HepG2 (cell line): Measurements from ENCODE around the gene NR2C1. TPM values are rescaled to one million over a fixed set of nuclear protein-coding genes. Genes with fewer than 3 reads are reported as not detected.

Experiments used
- ATAC-seq: fragments of 200-7000 bp; cut with Tn5 transposase; 3 replicates; pipeline ENCODE4 v1.9.1; 2020; ENCODE audit warnings: mild to moderate bottlenecking, moderate library complexity
- BruUV-seq: library from RNA; stranded (reverse); fragments of 400-500 nt; replicated peaks from 2 replicates; lab custom pipeline; 2021; lab: Mats Ljungman, UMichigan
- CTCF ChIA-PET: fragments of 300-600 bp; formaldehyde crosslinking; extraction: SDS; loops from one replicate; lab custom pipeline; 2021; ENCODE audit warnings: low total read pairs, inconsistent platforms, low intra/inter-chr PET ratio; lab: Yijun Ruan, JAX
- POLR2A ChIA-PET: fragments of 350-600 bp; sonication (Branson Sonifier 250); formaldehyde crosslinking; loops from one replicate; lab custom pipeline; 2020; ENCODE audit warnings: antibody characterized with exemption, inconsistent platforms; lab: Yijun Ruan, JAX
- DNase-seq: peaks from one replicate; pipeline ENCODE4 v3.0.0-alpha.2; 2015; ENCODE audit warnings: low spot score
- FAIRE-seq: peaks from 3 replicates; lab custom pipeline; 2011; peaks lifted over from hg19 to GRCh38; lab: Jason Lieb, UNC
- H2AFZ ChIP-seq: one replicate; pipeline ENCODE4 v1.6.1; 2011; ENCODE audit warnings: low read length, inconsistent platforms
- H3K27ac ChIP-seq: fragments of 300-600 bp; 3 replicates; pipeline ENCODE4 v1.8.0; 2011; ENCODE audit warnings: mixed run types, mild to moderate bottlenecking, mixed read lengths, low read length, inconsistent platforms; ENCODE audit not compliant: insufficient read depth; ENCODE audit errors: extremely low read length
- H3K27me3 ChIP-seq, 2 experiments: fragments of 200-600 bp in 1 of 2; 2 replicates in 1 of 2; 3 replicates in 1 of 2; pipeline versions ENCODE4 v1.6.0 to v1.8.0; 2011; ENCODE audit warnings: low read length in 2 of 2, mild to moderate bottlenecking in 2 of 2, moderate library complexity in 2 of 2, inconsistent platforms in 1 of 2; ENCODE audit not compliant: insufficient read depth in 2 of 2, control insufficient read depth in 1 of 2
- H3K36me3 ChIP-seq, 2 experiments: fragments of 200-600 bp in 1 of 2; replicated peaks in 1 of 2; 2 replicates in 1 of 2; 3 replicates in 1 of 2; pipeline versions ENCODE4 v1.5.1 to v1.8.0; 2011; ENCODE audit warnings: low read length in 2 of 2, inconsistent platforms in 1 of 2; ENCODE audit not compliant: insufficient read depth in 2 of 2, control insufficient read depth in 1 of 2
- H3K4me1 ChIP-seq: 2 replicates; pipeline ENCODE4 v1.5.1; 2012; ENCODE audit warnings: low read length, inconsistent platforms; ENCODE audit not compliant: insufficient read depth
- H3K4me2 ChIP-seq: 2 replicates; pipeline ENCODE4 v1.6.0; 2011; ENCODE audit warnings: low read depth, low read length, inconsistent platforms
- H3K4me3 ChIP-seq, 3 experiments: fragments of 200-600 bp in 1 of 3; sonication (generic), shearing (Covaris generic) in 1 of 3; replicated peaks in 1 of 3; 2 replicates each; pipeline ENCODE4 v1.5.1; 2011 to 2016; ENCODE audit warnings: low read length in 3 of 3, inconsistent platforms in 2 of 3, low read depth in 2 of 3, mild to moderate bottlenecking in 2 of 3, control low read depth in 1 of 3, mixed read lengths in 1 of 3; ENCODE audit not compliant: insufficient read depth in 1 of 3
- H3K79me2 ChIP-seq: one replicate; pipeline ENCODE4 v1.6.1; 2011; ENCODE audit warnings: low read length, inconsistent platforms; ENCODE audit not compliant: insufficient read depth
- H3K9ac ChIP-seq: 2 replicates; pipeline ENCODE4 v1.6.0; 2011; ENCODE audit warnings: mild to moderate bottlenecking, low read depth, low read length, inconsistent platforms; ENCODE audit not compliant: insufficient read depth
- H3K9me3 ChIP-seq: 2 replicates; pipeline ENCODE4 v1.5.1; 2012; ENCODE audit warnings: mild to moderate bottlenecking, low read length
- H4K20me1 ChIP-seq: 2 replicates; pipeline ENCODE4 v1.6.0; 2011; ENCODE audit warnings: inconsistent platforms, mild to moderate bottlenecking, low read length, moderate library complexity; ENCODE audit not compliant: insufficient read depth
- AGO1 ChIP-seq: fragments of 200-400 bp; formaldehyde crosslinking; IDR thresholded peaks from 2 replicates; pipeline ENCODE4 v1.6.1; 2017; ENCODE audit warnings: mild to moderate bottlenecking, low read depth, low read length, moderate library complexity; ENCODE audit not compliant: poor library complexity, severe bottlenecking
- FOXJ3 ChIP-seq: sonication (generic); formaldehyde crosslinking; IDR thresholded peaks from 2 replicates; pipeline ENCODE4 v1.4.0; 2020; ENCODE audit warnings: missing genetic modification reagents, mild to moderate bottlenecking, borderline replicate concordance
- HOXA7 ChIP-seq: sonication (generic); formaldehyde crosslinking; IDR thresholded peaks from 2 replicates; pipeline ENCODE4 v1.8.1; 2022; ENCODE audit warnings: mild to moderate bottlenecking, missing genetic modification reagents, moderate library complexity
- MIXL1 ChIP-seq: IDR thresholded peaks from 2 replicates; pipeline ENCODE4 v1.6.1; 2016
- TARDBP ChIP-seq: sonication (generic); formaldehyde crosslinking; IDR thresholded peaks from 2 replicates; pipeline ENCODE4 v1.8.0; 2022; ENCODE audit warnings: mild to moderate bottlenecking, missing genetic modification reagents
- ZFYVE20 ChIP-seq: sonication (generic); formaldehyde crosslinking; IDR thresholded peaks from 2 replicates; pipeline ENCODE4 v1.8.0; 2023; ENCODE audit warnings: low read depth, mild to moderate bottlenecking, moderate library complexity, missing genetic modification reagents, borderline replicate concordance
- ZNF335 ChIP-seq: sonication (generic); formaldehyde crosslinking; IDR thresholded peaks from 2 replicates; pipeline ENCODE4 v1.4.0; 2020; ENCODE audit warnings: missing genetic modification reagents
- WGBS: methylation state at CpG from one replicate; pipeline ENCODE4 v1.1.6; 2017; ENCODE audit warnings: low lambda C conversion rate; 5-methylcytosine and 5-hydroxymethylcytosine counted together
- in situ Hi-C: cut with HindIII; loops from 2 replicates; pipeline ENCODE4 v1.10.0; 2017; ENCODE audit warnings: low pct_unique_long_range_greater_than_20kb; ENCODE audit not compliant: extremely low pct_ligation_motif_present
- intact Hi-C: fragments of 100-400 bp; cut with micrococcal nuclease; formaldehyde crosslinking; loops from one replicate; pipeline ENCODE4 v1.10.0; 2022; ENCODE audit not compliant: unreplicated experiment
- polyA plus RNA-seq, 8 experiments: library from polyadenylated mRNA; depleted of rRNA in 3 of 8; stranded (reverse) in 7 of 8; unstranded in 1 of 8; fragments of >200 nt; fragmentation: Illumina TruSeq in 4 of 8; extraction: Trizol in 4 of 8; gene quantifications; 2 replicates each; pipeline versions ENCODE4 v1.2.1 to v1.2.3, GENCODE V29; 2011 to 2016; ENCODE audit warnings: low read depth in 4 of 8, missing spikeins in 1 of 8, mixed read lengths in 1 of 8; ENCODE audit not compliant: insufficient read depth in 1 of 8
- total RNA-seq, 5 experiments: library from RNA; depleted of rRNA; stranded (reverse); fragments of >200 nt; fragmentation: Illumina TruSeq; extraction: Trizol; gene quantifications; 2 replicates each; pipeline ENCODE4 v1.2.3, GENCODE V29; 2016; ENCODE audit warnings: low read depth in 1 of 5
- TF ChIP-seq, protein P1 (sequence below): sonication (generic); formaldehyde crosslinking; IDR thresholded peaks from 2 replicates; pipeline ENCODE4 v1.4.0; 2020; ENCODE audit warnings: mild to moderate bottlenecking, low read depth, missing genetic modification reagents
- TF ChIP-seq, protein P2 (sequence below): sonication (generic); formaldehyde crosslinking; IDR thresholded peaks from 2 replicates; pipeline ENCODE4 v1.5.1; 2020; ENCODE audit warnings: missing genetic modification reagents, mild to moderate bottlenecking, borderline replicate concordance
- TF ChIP-seq, protein P3 (sequence below): sonication (generic); formaldehyde crosslinking; IDR thresholded peaks from 2 replicates; pipeline ENCODE4 v1.9.0; 2022; ENCODE audit warnings: low read depth, missing genetic modification reagents
- TF ChIP-seq, protein P4 (sequence below): IDR thresholded peaks from 2 replicates; pipeline ENCODE4 v1.6.1; 2016; ENCODE audit warnings: low read depth, control low read depth
- TF ChIP-seq, protein P5 (sequence below): IDR thresholded peaks from 2 replicates; pipeline ENCODE4 v1.6.1; 2018; ENCODE audit warnings: missing genetic modification reagents
- TF ChIP-seq, protein P6 (sequence below): sonication (generic); formaldehyde crosslinking; IDR thresholded peaks from 2 replicates; pipeline ENCODE4 v1.8.1; 2022; ENCODE audit warnings: low read depth, mild to moderate bottlenecking, missing genetic modification reagents

NR2C1 gene
- total and polyA plus RNA-seq, 2 of the 13 experiments (the other 11 are each of a cell fraction or from before 2014, with no cell fraction given) = 38.0 to 70.8 TPM

DNA sequence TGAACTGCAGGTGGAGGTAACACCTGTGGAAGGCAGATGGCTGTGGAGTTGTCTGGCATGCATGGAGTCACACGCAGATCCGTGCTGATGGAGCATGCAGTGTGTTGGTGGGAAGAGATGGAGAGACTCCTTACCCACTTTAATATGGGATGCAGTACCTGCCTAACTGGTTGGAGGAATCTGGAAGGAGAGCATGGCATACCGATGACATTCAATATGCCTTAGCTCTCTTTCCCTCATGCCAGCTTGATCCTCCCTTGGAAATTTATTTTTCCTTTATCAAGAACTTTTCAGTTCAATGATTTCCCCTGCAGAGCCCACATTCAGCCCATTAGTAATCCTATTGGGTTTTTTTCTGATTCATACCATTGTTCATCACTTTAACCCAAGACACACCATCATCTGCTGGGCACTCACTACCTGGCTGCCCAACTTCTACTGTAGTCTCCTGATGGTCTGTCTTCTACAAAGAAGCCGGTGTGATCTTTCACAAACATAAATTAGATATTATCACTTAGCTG is 25.9 kb upstream of the NR2C1 start:
- H3K4me2 ChIP-seq = no peak overlapping the region
- no peaks in the 10 kb centered on the region for H4K20me1 ChIP-seq
- H3K79me2 ChIP-seq = no peaks in the 10 kb centered on the region
- H2AFZ ChIP-seq = no peak overlapping the region
- no peaks in the 10 kb centered on the region for H3K9me3 ChIP-seq
- no peak overlapping the region for H3K9ac ChIP-seq
- in situ Hi-C loops = no loop called here
- intact Hi-C loops = no loop called here
- no peaks in the 10 kb centered on the region for H3K27me3 ChIP-seq
- ATAC-seq (no peak), FAIRE-seq (no peak), DNase-seq (no peak)
- H3K4me3 ChIP-seq = no peak overlapping the region
- BruUV-seq = no TSS peak
- WGBS = 97% methylated on average over 4 of the region's 4 CpGs
- ChIA-PET CTCF (no interaction called here), POLR2A (interaction anchor here (1.1 kb wide), 1 partner anchor 26 kb away, joined by 3 read pairs; the partner anchor contains the start of gene NR2C1)
- peaks cover 14% of the 10 kb centered on the region for H3K4me1 ChIP-seq
- H3K36me3 ChIP-seq = peaks cover 0 to 3% of the 10 kb centered on the region in 2 experiments; a peak in 2 of 5 replicates
- H3K27ac ChIP-seq = no peak overlapping the region
- no peak for TF ChIP-seq AGO1
- TF ChIP-seq, protein P1, sequence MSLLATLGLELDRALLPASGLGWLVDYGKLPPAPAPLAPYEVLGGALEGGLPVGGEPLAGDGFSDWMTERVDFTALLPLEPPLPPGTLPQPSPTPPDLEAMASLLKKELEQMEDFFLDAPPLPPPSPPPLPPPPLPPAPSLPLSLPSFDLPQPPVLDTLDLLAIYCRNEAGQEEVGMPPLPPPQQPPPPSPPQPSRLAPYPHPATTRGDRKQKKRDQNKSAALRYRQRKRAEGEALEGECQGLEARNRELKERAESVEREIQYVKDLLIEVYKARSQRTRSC (CRISPR knock-in tag) = no peak
- TF ChIP-seq, protein P2, sequence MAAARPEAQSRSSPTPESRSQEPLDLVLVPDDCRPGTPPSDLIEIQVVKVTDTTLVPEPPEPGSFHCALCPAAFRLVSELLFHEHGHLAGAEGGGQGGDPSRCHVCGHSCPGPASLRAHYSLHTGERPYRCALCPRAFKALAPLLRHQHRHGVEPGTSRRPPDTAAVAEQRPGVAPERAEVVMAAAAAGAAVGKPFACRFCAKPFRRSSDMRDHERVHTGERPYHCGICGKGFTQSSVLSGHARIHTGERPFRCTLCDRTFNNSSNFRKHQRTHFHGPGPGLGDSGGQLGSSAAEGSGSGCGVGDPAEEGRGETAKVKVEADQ (CRISPR knock-in tag) = no peak
- TF ChIP-seq, protein P3, sequence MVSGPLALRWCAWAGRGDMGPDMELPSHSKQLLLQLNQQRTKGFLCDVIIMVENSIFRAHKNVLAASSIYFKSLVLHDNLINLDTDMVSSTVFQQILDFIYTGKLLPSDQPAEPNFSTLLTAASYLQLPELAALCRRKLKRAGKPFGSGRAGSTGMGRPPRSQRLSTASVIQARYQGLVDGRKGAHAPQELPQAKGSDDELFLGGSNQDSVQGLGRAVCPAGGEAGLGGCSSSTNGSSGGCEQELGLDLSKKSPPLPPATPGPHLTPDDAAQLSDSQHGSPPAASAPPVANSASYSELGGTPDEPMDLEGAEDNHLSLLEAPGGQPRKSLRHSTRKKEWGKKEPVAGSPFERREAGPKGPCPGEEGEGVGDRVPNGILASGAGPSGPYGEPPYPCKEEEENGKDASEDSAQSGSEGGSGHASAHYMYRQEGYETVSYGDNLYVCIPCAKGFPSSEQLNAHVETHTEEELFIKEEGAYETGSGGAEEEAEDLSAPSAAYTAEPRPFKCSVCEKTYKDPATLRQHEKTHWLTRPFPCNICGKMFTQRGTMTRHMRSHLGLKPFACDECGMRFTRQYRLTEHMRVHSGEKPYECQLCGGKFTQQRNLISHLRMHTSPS (CRISPR knock-in tag) = no peak
- TF ChIP-seq TARDBP (CRISPR knock-in tag) = no peak
- no peak for TF ChIP-seq ZNF335
- TF ChIP-seq, protein P4, sequence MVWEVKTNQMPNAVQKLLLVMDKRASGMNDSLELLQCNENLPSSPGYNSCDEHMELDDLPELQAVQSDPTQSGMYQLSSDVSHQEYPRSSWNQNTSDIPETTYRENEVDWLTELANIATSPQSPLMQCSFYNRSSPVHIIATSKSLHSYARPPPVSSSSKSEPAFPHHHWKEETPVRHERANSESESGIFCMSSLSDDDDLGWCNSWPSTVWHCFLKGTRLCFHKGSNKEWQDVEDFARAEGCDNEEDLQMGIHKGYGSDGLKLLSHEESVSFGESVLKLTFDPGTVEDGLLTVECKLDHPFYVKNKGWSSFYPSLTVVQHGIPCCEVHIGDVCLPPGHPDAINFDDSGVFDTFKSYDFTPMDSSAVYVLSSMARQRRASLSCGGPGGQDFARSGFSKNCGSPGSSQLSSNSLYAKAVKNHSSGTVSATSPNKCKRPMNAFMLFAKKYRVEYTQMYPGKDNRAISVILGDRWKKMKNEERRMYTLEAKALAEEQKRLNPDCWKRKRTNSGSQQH = no peak
- TF ChIP-seq, protein P5, sequence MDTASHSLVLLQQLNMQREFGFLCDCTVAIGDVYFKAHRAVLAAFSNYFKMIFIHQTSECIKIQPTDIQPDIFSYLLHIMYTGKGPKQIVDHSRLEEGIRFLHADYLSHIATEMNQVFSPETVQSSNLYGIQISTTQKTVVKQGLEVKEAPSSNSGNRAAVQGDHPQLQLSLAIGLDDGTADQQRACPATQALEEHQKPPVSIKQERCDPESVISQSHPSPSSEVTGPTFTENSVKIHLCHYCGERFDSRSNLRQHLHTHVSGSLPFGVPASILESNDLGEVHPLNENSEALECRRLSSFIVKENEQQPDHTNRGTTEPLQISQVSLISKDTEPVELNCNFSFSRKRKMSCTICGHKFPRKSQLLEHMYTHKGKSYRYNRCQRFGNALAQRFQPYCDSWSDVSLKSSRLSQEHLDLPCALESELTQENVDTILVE (CRISPR knock-in tag) = no peak
- no peak for TF ChIP-seq MIXL1 (CRISPR knock-in tag)
- TF ChIP-seq, protein P6, sequence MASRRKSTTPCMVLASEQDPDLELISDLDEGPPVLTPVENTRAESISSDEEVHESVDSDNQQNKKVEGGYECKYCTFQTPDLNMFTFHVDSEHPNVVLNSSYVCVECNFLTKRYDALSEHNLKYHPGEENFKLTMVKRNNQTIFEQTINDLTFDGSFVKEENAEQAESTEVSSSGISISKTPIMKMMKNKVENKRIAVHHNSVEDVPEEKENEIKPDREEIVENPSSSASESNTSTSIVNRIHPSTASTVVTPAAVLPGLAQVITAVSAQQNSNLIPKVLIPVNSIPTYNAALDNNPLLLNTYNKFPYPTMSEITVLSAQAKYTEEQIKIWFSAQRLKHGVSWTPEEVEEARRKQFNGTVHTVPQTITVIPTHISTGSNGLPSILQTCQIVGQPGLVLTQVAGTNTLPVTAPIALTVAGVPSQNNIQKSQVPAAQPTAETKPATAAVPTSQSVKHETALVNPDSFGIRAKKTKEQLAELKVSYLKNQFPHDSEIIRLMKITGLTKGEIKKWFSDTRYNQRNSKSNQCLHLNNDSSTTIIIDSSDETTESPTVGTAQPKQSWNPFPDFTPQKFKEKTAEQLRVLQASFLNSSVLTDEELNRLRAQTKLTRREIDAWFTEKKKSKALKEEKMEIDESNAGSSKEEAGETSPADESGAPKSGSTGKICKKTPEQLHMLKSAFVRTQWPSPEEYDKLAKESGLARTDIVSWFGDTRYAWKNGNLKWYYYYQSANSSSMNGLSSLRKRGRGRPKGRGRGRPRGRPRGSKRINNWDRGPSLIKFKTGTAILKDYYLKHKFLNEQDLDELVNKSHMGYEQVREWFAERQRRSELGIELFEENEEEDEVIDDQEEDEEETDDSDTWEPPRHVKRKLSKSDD (CRISPR knock-in tag) = no peak
- TF ChIP-seq FOXJ3 (CRISPR knock-in tag) = no peak
- TF ChIP-seq ZFYVE20 (CRISPR knock-in tag) = no peak
- no peak for TF ChIP-seq HOXA7
